GM10847 (cell line): ENCODE data around the gene ECM1.
A peak's percentile ranks its signal among the peaks of the same experiment; 100 is the strongest.

ENCODE experiments used
- POLR2A ChIP-seq: IDR thresholded peaks from 2 replicates; pipeline ENCODE4 v1.6.1; 2011; ENCODE audit not compliant: insufficient read length; ENCODE audit errors: extremely low read depth

ECM1 gene

GRCh38 chr1:150507912-150508864 is at the start of gene ECM1:
Gene ECM1 (plus strand): TSS chr1:150508109. CDS start chr1:150508210, 101 bp downstream.
- no peak for TF ChIP-seq POLR2A

GRCh38 chr1:150464422-150464826 is 43.5 kb upstream of the ECM1 start:
- no peak for TF ChIP-seq POLR2A

DNA sequence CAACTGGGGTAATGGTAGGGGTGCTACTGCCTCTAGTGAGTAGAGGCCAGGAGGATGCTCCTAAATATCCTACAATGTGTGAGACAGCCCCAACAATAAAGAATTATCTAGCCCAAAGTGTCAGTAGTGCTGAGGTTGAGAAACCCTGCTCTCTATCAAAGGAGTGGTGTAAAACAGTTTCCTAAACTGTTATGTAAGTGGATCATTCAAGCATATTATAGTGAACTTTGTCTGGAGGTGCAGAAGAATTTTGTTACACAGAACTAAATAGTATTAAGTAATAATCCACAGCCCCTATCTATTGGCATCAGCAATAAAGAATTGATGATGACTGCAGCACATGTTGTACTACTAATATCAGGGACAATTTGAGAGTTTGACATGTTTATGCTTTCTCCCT is 40.9 kb upstream of the ECM1 start:
- no peak for TF ChIP-seq POLR2A

- TF ChIP-seq POLR2A, result no peak
Observed at GRCh38 chr1:150469291-150469690, 38.6 kb upstream of the ECM1 start.

DNA sequence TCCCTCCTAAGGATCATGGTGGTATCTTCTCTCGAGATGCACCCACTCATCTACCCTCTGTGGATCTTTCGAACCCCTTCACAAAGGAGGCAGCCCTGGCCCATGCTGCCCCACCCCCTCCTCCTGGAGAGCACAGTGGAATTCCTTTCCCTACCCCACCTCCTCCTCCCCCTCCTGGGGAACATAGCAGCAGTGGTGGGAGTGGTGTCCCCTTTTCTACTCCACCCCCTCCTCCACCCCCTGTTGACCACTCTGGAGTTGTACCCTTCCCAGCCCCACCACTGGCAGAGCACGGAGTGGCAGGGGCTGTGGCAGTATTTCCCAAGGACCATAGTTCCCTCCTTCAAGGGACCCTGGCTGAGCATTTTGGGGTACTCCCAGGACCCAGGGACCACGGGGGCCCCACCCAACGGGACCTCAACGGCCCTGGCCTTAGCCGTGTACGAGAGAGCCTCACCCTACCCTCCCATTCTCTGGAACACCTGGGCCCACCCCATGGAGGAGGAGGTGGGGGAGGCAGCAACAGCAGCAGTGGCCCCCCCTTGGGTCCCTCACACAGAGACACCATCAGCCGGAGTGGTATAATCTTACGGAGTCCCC is 35.2 kb upstream of the ECM1 start:
- no peak for TF ChIP-seq POLR2A

- TF ChIP-seq POLR2A, result no peak
Observed at GRCh38 chr1:150473659-150474058, 34.2 kb upstream of the ECM1 start.

DNA sequence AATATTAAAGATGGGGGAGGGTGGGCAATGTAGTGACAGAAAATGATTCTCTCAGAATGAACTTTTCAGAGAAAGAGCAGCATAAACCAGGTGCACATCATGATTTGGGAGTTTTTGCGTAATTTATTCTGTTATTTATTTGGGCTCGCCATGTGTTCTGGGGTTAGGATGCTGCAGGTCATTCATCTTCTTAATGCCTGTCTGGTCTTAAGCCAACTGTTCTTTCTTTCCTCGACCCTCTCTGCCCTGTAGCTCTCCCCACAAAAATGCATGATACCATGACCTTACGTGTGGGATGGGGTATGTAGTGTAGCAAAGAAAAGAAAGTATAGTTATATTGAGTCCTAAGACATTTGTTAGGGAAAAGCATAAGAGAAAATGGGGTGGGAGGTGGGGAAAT is 33.0 kb upstream of the ECM1 start:
- no peak for TF ChIP-seq POLR2A

GRCh38 chr1:150476754-150477153 is 31.2 kb upstream of the ECM1 start:
- no peak for TF ChIP-seq POLR2A

GRCh38 chr1:150477320-150477719 is 30.6 kb upstream of the ECM1 start:
- TF ChIP-seq POLR2A, result no peak

- TF ChIP-seq POLR2A, result no peak
Observed at GRCh38 chr1:150477733-150478132, 30.2 kb upstream of the ECM1 start.

GRCh38 chr1:150479370-150479769 is 28.5 kb upstream of the ECM1 start:
- TF ChIP-seq POLR2A, result no peak

GRCh38 chr1:150479927-150480352 is 28.0 kb upstream of the ECM1 start:
- TF ChIP-seq POLR2A, result no peak

DNA sequence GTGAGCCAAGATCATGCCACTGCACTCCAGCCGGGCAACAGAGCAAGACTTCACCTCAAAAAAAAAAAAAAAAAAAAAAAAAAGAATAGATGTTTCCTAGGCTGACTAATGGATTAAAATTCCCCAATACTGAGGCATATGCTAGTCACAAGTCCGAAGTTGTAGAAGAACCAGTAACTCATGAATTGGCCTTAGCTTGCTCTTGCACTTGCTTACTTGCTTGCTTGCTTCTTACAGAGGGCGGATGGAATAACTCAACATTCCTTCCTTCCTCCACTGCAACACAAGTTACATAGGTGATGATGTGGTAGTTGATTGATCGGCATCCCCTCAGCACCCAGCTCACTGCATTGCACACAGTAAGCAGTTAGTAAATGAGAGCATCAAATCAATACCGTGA is 23.5 kb upstream of the ECM1 start:
- no peak for TF ChIP-seq POLR2A

DNA sequence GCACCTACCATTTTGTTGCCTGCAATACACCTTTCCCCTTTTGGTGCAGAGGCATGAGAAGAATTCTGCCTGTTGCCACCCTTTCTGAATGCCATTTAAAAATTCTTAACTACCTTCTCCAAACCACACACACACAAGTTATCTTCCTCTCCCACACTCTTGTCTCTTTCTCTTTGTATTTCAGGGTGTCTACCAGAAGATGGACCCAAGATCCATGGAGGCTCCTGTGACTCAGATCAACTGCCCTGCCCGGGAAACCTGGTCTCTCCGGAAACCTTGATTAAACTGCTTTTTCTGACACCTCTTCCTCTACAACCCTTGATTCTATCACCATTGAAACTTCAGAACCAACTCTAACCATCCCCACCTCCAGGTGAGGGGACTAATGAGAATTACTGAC is 23.0 kb upstream of the ECM1 start:
- no peak for TF ChIP-seq POLR2A

DNA sequence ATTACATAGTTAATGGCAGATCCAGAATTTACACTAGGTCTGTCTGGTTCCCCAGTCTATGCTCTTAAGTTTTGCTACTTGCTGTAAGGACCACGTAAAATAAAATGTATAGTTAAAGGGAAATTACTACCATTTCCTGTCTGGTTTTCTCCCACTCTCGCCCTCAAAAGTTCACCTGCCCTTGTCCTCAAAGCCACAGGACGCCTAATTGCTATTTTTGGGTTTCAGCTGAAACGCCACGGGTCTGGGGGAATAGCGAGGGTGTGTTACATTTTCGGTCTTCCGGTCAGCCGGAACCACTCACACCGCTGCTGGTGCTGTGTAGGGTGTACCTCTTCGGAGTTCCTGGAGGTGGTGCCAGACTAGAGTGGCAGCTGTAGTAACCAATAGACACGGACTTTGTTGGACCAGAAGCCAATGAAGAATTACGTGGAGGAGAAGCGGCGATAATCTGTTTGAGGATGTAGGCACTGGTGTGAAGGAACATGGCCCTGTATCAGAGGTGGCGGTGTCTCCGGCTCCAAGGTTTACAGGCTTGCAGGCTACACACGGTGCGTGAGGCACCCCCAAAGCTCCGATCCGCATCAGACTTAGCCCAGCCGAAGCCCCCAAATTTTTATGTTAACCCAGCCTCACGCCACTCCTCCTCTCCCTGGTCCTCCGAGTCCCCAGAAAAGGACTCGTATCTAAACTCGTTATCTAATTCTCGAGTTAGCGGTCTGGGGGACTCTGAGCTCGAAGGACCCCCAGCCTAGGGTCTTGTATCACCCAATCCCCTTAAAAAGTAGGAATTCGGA is 20.7 kb upstream of the ECM1 start, which contains the start of gene TARS2:
Gene TARS2, plus strand, starts transcription at position 454 of the 797 bp plus-strand sequence. Its CDS starts 32 bp downstream, at position 486.
- TF ChIP-seq POLR2A, result peak; percentile 84

- TF ChIP-seq POLR2A, result no peak
Observed at GRCh38 chr1:150487763-150488115, 20.2 kb upstream of the ECM1 start.

GRCh38 chr1:150493175-150493574 is 14.7 kb upstream of the ECM1 start:
- no peak for TF ChIP-seq POLR2A
